Head of caudate nucleus (tissue), 42 donors: ENCODE data around the gene AQP12B.

Experiments
- DNase-seq, 42 donors: peaks; one replicate each; pipeline versions ENCODE4 v3.0.0 to v3.0.0-alpha.2; 2020 to 2021; ENCODE audit warnings: mixed read lengths in 7 of 42
- intact Hi-C: fragments of 100-400 bp; cut with DNase I; formaldehyde crosslinking; loops from one replicate; pipeline ENCODE4 v1.15.0; 2022

Gene AQP12B

GRCh38 chr2:240643093-240643810 lies 39.4 kb downstream of the AQP12B start:
- DNase-seq: peak in 10 of 42 donors; percentile 1 to 32 (median 7)

GRCh38 chr2:240642806-240643092 lies 39.9 kb downstream of the AQP12B start:
- intact Hi-C loops: no loop called here
- peak in 2 of 42 donors; percentile 3 to 7 for DNase-seq

More at GRCh38 chr2:240643093-240643810, 39.4 kb downstream of the AQP12B start:
- intact Hi-C loops: no loop called here

GRCh38 chr2:240642061-240642805 lies 40.5 kb downstream of the AQP12B start:
- peak in 6 of 42 donors; percentile 3 to 10 (median 8) for DNase-seq

GRCh38 chr2:240640939-240641338 lies 41.7 kb downstream of the AQP12B start:
- intact Hi-C loops: no loop called here
- DNase-seq: peak in 15 of 42 donors; percentile 8 to 45 (median 28)

More at GRCh38 chr2:240642061-240642805, 40.5 kb downstream of the AQP12B start:
- intact Hi-C loops: no loop called here

- peak in 5 of 42 donors; percentile 2 to 17 (median 5) for DNase-seq
- intact Hi-C loops: no loop called here
Observed at GRCh38 chr2:240639566-240639965, 43.1 kb downstream of the AQP12B start.

- intact Hi-C loops: no loop called here
- peak in 11 of 42 donors; percentile 5 to 31 (median 11) for DNase-seq
Observed at GRCh38 chr2:240638512-240639160, 44.0 kb downstream of the AQP12B start.

GRCh38 chr2:240637901-240638345 lies 44.8 kb downstream of the AQP12B start:
- intact Hi-C loops: no loop called here
- DNase-seq: peak in 8 of 42 donors; percentile 1 to 28 (median 8)

GRCh38 chr2:240637116-240637900 lies 45.4 kb downstream of the AQP12B start:
- DNase-seq: peak in 11 of 42 donors; percentile 1 to 27 (median 7)
- intact Hi-C loops: no loop called here

- intact Hi-C loops: no loop called here
- DNase-seq: peak in 10 of 42 donors; percentile 1 to 23 (median 8)
Observed at GRCh38 chr2:240636563-240637115, 46.0 kb downstream of the AQP12B start.

- intact Hi-C loops: no loop called here
- peak in 7 of 42 donors; percentile 1 to 26 (median 5) for DNase-seq
Observed at GRCh38 chr2:240635998-240636547, 46.6 kb downstream of the AQP12B start.

GRCh38 chr2:240635121-240635997 lies 47.3 kb downstream of the AQP12B start:
- intact Hi-C loops: no loop called here
- DNase-seq: peak in 13 of 42 donors; percentile 1 to 26 (median 9)

- DNase-seq: peak in 9 of 42 donors; percentile 1 to 22 (median 4)
- intact Hi-C loops: no loop called here
Observed at GRCh38 chr2:240632306-240632721, 50.4 kb downstream of the AQP12B start.

- intact Hi-C loops: no loop called here
- DNase-seq: peak in 9 of 42 donors; percentile 1 to 27 (median 10)
Observed at GRCh38 chr2:240631548-240632305, 51.0 kb downstream of the AQP12B start.

GRCh38 chr2:240630771-240631547 lies 51.7 kb downstream of the AQP12B start:
- intact Hi-C loops: no loop called here
- DNase-seq: peak in 8 of 42 donors; percentile 0 to 26 (median 8)

GRCh38 chr2:240629968-240630770 lies 52.5 kb downstream of the AQP12B start:
- DNase-seq: peak in 11 of 42 donors; percentile 0 to 29 (median 12)
- intact Hi-C loops: no loop called here
